Left colon (tissue), 2 donors: ENCODE measurements around the gene NOL9. TPM values are rescaled to one million over a fixed set of nuclear protein-coding genes. Genes with fewer than 3 reads are reported as not detected.
"Not testable (repeated sequence)": the region's sequence is repeated elsewhere in the genome, so short reads cannot be mapped to it uniquely, and the experiment has no call there.

Experiments used
- ATAC-seq: fragments of 200-7000 bp; cut with Tn5 transposase; one replicate; pipeline ENCODE4 v1.9.1; 2020; ENCODE audit warnings: mild to moderate bottlenecking, moderate library complexity
- DNase-seq, 2 donors: peaks; one replicate each; pipeline ENCODE4 v3.0.0-alpha.2; 2020
- intact Hi-C, 2 donors: fragments of 100-400 bp; cut with DNase I in 1 of 2; cut with micrococcal nuclease in 1 of 2; formaldehyde crosslinking; loops; one replicate each; pipeline versions ENCODE4 v1.11.2 to v1.14.0; 2022; cut with DNase I, micrococcal nuclease
- total RNA-seq, 2 donors: library from RNA; stranded (reverse); fragmentation: NEBNext Ultra II Directional; extraction: Animal tissue kit (Norgen Biotek cat#: 25700); gene quantifications; one replicate each; pipeline ENCODE4 v1.2.1, GENCODE V29; 2021
- donor health status: DM: no; HTN: no; CAD: no.
- donor health status: DM: yes; HTN: yes; CAD: no.

The NOL9 gene
- total RNA-seq, 2 donors from 2014 or later: 18.3 to 18.5 TPM

DNA sequence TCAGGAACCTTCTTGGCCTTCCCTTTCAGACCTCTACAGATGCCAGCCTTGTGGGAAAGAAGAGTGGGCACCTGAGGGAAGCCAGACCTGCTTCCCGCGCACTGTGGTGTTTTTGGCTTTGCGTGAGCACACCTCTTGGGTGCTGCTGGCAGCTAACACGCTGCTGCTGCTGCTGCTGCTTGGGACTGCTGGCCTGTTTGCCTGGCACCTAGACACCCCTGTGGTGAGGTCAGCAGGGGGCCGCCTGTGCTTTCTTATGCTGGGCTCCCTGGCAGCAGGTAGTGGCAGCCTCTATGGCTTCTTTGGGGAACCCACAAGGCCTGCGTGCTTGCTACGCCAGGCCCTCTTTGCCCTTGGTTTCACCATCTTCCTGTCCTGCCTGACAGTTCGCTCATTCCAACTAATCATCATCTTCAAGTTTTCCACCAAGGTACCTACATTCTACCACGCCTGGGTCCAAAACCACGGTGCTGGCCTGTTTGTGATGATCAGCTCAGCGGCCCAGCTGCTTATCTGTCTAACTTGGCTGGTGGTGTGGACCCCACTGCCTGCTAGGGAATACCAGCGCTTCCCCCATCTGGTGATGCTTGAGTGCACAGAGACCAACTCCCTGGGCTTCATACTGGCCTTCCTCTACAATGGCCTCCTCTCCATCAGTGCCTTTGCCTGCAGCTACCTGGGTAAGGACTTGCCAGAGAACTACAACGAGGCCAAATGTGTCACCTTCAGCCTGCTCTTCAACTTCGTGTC is 24.5 kb upstream of the NOL9 start:
- intact Hi-C loops: no loop called here
- DNase-seq (no peak), ATAC-seq (no peak)

DNA sequence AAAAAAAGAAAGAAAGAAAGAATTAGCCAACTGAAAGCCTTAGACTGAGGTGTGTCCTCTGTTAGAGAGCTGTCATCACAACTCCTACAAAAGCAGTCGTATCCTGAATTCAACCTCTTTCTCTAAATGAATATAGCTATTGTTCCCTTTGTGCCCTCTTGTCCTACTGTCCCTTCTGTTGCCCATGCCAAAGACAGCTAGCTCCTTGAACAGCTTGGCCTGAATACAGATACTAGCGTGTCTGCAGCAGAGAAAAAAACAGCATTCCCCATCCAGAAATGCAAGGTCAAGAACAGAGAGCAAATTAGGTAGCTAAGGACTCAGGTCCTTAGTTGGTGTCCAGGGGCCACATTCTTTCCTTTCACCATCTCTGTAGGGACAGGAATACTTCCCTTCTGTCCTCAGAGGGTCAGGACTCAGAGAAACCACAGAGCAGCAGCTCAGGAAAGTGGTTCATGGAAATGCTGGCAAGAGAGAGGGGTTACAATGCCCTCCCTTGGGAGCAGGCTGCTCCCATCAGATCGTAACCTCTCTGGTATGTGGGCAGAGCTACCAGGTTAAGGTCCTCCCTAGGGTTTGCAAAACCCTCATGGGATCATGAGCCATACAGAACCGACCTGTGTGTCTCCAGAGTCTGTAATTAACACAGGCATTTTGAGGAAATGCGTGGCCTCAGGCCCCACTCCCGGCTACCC is 23.7 kb upstream of the NOL9 start:
- intact Hi-C loops: no loop called here
- ATAC-seq (no peak), DNase-seq (no peak)

DNA sequence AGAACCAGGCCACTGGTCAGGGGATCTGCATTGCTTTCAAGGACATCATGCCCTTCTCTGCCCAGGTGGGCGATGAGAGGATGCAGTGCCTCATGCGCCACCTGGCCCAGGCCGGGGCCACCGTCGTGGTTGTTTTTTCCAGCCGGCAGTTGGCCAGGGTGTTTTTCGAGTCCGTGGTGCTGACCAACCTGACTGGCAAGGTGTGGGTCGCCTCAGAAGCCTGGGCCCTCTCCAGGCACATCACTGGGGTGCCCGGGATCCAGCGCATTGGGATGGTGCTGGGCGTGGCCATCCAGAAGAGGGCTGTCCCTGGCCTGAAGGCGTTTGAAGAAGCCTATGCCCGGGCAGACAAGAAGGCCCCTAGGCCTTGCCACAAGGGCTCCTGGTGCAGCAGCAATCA is 20.5 kb upstream of the NOL9 start:
- no peak for DNase-seq
- intact Hi-C loops: no loop called here
- ATAC-seq: no peak

DNA sequence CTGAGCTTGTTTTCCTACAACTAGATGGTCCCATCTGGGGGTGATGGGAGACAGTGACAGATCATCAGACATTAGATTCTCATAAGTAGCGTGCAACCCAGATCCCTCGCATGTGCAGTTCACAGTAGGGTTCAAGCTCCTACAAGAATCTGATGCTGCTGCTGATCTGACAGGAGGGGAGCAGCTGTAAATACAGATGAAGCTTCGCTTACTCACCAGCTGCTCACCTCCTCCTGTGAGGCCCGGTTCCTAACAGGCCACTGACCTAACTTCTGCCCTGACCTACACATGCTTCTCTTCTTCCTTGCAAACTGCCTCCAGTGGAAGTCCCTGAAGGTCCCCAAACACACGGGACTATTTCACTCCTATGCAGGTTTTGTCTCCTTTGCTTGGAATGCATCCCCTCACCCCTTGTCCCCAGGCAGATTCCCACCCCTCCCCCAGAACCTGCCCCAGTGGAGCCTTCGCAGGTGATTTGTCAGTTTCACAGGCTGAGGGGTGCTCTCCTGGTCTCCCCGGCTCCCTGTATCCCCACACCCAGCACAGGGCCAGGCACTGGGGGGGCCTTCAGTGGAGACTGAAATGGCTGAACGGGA is 19.8 kb upstream of the NOL9 start:
- no peak for DNase-seq
- intact Hi-C loops: no loop called here
- ATAC-seq: no peak

DNA sequence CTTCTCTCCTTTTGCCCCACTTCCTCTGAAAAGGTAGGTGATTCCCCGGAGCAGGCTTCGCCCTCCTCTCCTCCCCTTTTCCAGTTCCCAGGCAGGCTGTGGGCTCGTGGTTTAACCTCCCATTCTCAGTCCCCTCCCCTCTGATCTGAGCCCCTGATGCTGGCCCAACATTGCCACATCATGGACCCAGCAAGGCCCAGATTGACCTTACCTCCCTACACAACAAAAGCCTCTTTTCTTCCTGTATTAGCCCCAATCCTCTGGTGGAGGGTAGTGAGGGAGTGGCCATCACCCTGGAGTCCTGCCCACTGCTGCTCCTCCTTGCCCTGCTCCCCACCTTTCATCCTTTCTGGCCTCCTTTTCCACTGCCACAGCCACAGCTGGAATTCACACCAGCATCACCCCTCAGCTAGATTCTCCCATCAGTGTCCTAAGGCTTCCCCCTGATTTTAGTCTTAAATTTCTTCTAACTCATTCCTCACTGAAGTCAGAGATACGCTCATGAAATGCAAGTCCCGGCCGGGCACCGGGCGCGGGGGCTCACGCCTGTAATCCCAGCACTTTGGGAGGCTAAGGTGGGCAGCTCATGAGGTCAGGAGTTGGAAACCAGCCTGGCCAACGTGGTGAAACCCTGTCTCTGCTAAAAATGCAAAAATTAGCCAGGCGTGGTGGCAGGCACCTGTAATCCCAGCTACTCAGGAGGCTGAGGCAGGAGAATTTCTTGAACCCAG is 18.5 kb upstream of the NOL9 start:
- DNase-seq (no peak), ATAC-seq (no peak)
- intact Hi-C loops: no loop called here

DNA sequence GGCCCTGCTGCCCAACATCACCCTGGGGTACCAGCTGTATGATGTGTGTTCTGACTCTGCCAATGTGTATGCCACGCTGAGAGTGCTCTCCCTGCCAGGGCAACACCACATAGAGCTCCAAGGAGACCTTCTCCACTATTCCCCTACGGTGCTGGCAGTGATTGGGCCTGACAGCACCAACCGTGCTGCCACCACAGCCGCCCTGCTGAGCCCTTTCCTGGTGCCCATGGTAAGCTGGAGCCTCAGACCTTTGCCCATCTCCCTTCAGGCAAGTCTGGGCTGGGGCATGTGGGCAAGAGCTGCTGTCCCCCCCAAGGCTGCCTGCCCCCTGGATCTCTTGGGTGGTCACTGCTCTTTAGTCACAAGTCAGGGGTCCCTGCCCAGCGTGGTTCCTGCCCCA is 16.7 kb upstream of the NOL9 start:
- DNase-seq (no peak), ATAC-seq (no peak)
- intact Hi-C loops: no loop called here

DNA sequence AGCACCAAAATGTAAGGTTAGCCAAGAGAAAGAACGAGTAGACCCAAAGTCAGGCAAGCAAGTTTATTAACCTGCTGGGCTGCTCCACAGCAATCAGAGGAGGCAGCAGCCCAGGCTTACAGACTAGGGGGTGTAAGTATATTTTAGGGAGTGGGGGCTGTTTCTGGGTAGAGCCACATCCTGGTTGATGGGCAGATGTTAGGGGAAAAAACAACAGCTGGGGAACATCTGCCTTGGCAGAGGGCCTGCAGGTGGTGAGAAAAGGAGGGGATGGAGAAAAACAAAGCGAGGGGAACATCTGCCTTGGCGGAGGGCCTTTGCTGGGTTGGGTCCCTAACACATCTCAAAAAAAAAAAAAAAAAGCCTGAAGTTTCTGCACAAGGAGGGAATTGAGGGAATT is 15.8 kb upstream of the NOL9 start:
- intact Hi-C loops: no loop called here
- DNase-seq (no peak), ATAC-seq (no peak)

DNA sequence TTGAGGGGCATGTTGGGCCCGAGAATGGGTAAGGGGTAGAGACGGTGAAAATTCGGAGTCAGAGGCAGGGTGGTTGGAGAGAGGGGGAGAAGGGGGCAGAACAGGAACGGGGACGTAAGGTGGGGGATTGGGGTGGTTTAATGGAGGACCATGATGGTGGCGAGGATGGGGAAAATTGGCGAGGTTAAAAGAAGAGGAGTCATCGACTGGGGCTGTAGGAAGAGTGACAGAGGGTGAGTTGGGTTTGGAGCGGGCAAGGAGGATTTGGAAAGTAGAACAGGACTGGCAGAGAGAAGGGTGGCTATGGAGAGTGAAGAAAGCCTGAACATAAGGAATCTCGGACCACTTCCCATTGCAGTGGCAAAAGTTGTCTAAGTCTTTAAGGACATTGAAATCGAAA is 14.7 kb upstream of the NOL9 start:
- intact Hi-C loops: no loop called here
- ATAC-seq (no peak), DNase-seq (no peak)

DNA sequence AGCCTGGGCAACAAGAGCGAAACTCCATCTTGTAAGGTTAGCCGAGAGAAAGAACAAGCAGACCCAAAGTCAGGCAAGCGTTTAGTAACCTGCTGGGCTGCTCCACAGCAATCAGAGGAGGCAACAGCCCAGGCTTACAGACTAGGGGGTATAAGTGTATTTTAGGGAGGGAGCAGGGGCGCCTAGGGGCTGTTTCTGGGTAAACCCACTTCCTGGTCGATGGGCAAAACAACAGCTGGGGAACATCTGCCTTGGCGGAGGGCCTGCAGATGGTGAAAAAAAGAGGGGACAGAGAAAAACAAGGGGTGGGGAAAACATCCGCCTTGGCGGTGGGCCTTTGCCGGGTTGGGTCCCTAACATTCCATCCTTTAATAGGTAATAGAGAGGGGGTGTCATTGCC is 6.0 kb upstream of the NOL9 start:
- ATAC-seq (no peak), DNase-seq (no peak)
- intact Hi-C loops: no loop called here

DNA sequence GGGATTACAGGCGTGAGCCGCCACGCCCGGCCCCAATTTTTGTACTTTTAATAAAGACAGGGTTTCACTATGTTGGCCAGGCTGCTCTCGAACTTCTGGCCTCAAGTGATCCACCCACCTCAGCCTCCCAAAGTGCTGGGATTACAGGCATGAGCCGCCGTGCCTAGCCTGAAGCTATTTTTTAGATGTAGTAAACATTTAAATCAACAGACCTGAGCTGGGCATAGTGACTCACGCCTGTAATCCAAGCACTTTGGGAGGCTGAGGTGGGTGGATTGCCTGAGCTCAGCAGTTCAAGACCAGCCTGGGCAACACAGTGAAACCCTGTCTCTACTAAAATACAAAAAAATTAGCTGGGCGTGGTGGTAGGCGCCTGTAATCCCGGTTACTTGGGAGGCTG is 4.8 kb upstream of the NOL9 start:
- not testable (repeated sequence) for DNase-seq, ATAC-seq
- intact Hi-C loops: loop anchor here in 1 of 2 donors (10.0 kb wide), 1 partner anchor 76 kb away; no protein-coding TSS in a partner anchor

DNA sequence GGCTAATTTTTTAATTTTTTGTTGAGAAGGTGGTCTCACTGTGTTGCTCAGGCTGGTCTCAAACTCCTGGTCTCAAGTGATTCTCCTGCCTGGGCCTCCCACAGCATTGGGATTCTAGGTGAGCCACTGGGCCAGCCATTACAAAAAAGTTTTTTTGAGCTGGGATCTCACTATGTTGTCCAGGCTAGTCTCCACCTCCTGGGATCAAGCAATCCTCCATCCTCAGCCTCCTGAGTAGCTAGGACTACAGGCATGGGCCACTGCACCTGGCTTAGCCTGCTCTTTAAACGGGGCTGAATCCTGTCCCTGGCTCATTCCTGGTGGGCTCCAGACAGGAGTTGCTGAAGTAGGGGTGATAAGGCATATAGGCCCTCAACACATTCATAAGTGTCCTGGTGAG is 3.3 kb upstream of the NOL9 start:
- ATAC-seq (no peak), DNase-seq (no peak)
- intact Hi-C loops: loop anchor here in 1 of 2 donors (10.0 kb wide), 1 partner anchor 77 kb away; no protein-coding TSS in a partner anchor

DNA sequence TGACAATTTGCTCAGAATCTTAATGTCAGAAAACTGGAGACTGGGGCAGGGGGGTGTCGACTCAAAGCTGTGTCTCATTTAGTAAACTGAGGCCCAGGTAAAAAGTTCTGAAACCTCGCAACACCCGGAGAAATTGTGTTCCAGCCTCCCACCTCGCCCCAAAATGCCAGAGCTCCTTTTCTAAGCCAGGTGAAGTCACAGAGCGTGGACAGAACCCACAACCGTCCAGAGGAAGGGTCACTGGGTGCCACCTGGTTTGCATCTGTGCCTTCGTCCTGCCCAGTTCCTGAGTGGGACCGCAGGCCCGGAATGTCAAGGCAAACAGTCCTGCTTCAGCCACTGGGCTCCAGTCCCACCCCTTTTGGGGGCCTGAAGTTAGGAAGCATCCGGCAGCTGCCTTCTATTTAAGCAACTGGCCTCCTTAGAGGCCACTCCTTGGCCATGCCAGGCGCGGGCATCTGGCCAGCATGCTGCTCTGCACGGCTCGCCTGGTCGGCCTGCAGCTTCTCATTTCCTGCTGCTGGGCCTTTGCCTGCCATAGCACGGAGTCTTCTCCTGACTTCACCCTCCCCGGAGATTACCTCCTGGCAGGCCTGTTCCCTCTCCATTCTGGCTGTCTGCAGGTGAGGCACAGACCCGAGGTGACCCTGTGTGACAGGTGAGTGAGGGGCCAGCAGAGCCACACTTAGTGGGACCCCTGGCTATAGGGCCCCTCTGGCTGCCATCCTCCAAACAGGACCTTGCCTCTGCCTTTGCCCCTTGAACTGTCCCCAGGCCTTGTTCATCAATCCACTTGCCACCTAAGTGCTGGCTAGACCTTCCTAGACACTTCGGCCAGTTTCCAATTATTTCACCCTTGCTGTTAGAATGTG is 830 bp upstream of the NOL9 start, which contains the start of gene TAS1R1:
TSS of gene TAS1R1 (plus strand) at position 401 of the 872 bp plus-strand sequence. CDS start at position 468, 67 bp downstream.
- intact Hi-C loops: loop anchor here in 1 of 2 donors (10.0 kb wide), 1 partner anchor 80 kb away; no protein-coding TSS in a partner anchor
- ATAC-seq (no peak), DNase-seq (peak; percentile 28 to 53)

DNA sequence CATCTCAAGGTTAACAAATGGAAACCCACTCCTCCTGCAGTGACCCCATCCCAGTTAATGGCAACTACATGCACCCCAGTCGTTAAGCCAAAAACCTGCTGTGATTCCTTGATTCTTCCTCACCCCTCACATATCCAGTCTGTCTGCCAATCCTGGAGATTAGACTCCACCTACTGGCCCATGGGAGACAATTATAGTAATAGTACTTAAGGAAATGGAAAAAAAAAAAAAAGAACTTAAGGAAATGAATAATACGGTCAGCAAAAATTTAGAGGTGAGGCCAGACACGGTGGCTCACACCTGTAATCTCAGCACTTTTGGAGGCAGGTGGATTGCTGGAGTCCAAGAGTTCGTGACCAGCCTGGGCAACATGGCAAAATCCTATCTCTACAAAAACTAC is 7.0 kb downstream of the NOL9 start:
- ATAC-seq (peak; percentile 27), DNase-seq (no peak)
- intact Hi-C loops: no loop called here

DNA sequence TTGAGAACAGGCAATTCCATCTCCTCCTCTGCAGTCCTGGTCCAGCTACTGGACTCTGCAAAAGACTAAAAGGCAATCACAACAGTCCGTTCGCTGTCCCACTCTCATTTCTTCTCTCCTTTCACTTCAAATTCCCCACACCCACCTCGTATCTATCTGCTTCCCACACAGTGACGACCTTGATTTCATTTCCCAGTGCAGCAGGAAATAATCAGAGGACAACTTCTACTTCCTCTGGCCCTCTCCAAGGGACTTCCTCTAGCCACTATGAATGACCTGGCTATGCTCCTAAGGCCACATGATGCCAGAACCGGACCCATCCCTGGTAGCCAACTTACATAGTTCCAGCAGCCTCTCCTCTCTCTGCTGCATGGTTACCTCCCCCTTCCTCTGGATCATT is 8.0 kb downstream of the NOL9 start:
- no peak for ATAC-seq

DNA sequence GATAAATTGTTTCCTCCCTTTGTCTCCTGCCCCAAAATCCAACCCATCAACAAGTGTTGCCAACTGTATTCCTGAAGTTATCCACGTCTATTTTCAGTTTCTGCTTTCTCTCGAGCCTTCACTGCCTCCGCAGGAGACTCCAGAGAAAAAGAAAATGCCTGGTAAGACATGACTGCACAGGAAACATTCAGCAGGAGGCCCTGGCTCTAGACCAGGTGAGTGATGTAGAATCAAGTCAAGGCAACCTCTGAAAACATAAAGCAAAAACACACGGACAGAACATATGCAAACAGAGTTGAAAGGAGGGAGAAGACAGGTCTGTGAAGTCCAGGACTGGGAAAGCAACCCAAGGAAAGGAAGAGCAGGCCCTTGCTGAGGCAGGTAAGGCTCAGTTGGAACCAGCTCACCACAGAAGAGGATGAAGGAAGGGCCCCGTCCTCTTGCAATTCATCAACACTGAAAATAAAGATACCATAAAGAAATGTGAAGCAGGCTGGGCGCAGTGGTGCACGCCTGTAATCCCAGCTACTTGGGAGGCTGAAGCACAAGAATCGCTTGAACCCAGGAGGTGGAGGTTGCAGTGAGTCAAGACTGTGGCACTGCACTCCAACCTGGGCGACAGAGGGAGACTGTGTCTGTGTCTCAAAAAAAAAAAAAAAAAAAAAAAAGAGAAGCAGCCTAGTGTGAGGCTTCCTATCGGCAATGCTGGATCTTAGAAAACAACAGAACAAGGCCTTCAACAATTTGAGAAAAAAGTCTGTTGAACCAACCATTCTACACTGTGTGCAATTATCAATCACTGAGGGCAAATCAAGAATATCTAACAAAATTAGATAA is 8.8 kb downstream of the NOL9 start:
- intact Hi-C loops: no loop called here
- DNase-seq: no peak
- ATAC-seq: no peak

More for the DNA sequence above, 8.0 kb downstream of the NOL9 start:
- DNase-seq: no peak
- intact Hi-C loops: no loop called here

DNA sequence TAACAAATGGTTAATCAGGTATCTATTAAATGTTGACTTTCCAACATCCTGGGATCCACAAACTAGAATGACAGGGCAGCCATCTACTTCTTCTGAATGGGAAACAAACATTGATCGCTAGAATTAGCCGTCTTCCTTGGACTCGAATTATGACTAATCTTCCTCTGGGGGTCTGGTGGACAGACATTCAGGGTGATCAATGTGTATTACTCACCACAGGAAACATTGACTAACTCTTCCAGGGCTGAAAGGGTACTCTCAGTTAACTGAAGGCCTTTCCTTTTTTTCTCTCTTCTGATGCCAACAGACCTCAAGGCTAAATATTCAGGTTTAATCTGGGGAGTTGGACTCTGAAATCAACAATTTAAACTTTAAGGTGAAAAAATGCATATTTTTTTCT is 9.5 kb downstream of the NOL9 start:
- DNase-seq (no peak), ATAC-seq (no peak)
- intact Hi-C loops: no loop called here

DNA sequence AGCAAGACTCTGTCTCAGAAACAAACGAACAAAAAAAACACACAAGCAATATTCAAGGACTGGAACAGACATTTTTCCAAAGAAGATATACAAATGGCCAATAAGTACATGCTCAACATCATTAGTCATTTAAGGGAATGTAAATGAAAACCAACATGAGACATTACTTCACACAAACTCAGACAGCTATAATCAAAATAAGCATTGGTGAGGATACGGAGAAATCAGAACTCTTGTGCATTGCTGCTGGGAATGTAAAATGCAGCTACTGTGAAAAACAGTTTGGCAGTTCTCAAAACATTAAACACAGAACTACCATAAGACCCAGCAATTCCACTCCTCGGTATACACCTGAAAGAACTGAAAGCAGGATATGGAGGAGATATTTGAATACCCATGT is 15.4 kb downstream of the NOL9 start:
- intact Hi-C loops: no loop called here
- ATAC-seq: no peak

DNA sequence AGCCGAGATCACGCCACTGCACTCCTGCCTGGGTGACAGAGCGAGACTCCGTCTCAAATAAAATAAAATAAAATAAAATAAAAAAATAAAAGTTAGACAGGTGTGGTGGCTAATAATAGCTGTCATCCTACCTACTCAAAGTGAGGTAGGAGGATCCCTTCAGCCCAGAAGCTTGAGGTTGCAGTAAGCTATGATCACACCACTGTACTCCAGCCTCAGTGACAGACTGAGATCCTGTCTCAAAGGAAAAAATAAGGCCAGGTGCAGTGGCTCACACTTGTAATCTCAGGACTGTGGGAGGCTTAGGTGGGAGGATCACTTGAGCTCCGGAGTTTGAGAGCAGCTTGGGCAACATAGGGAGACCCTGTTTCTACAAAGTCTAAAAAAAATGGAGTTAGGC is 18.0 kb downstream of the NOL9 start:
- no peak for DNase-seq
- ATAC-seq: no peak
- intact Hi-C loops: no loop called here

More for the DNA sequence above, 15.4 kb downstream of the NOL9 start:
- no peak for DNase-seq
